ENCODE results near the gene RAPGEF6. TPM values are rescaled to one million over a fixed set of nuclear protein-coding genes. Genes with fewer than 3 reads are reported as not detected.
A peak's percentile ranks its signal among the peaks of the same experiment; 100 is the strongest.

The RAPGEF6 gene
- total and polyA plus RNA-seq, 7 donors, result 1.8 to 30.5 (median 16.1) TPM

DNA sequence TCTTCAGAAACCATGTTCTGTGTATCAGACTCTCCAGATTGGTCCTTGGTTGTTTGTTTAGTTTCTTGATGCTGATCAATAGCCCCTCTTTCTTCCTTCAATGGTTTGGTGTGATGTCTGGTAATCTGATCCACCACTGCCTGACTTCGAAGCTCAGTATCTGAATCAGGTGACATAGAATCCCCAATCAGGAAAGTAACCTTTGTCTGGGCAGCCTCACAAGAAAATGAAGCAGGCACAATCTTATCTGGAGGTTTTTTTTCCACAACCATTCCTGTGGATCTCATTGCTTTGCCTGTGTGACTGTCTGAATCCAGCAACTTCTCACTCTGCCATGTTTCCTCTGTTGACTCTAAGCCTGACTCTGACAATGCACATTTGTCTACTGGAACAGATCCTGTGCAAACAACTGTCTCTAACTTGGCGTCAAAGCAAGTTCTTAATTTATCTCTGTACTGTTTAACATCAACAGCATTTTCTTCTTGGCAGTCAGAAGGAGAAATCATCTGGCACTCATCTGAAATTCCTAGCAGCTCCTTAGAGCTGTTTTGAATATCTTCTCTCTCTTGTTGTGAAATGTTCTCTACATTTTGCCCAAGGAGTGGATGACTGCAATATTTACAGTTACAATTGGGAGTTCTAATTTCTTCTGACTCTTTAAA is 37.1 kb upstream of the RAPGEF6 start:
- Histone ChIP-seq H3K27me3 (no peaks in the 10 kb centered on the region), H3K4me3 (no peak overlapping the region), H3K36me3 (peaks cover 0 to 55% (median 10%) of the 10 kb centered on the region in 4 donors), H3K27ac (peak overlapping the region; percentile 76 to 90 (median 86)), H3K4me1 (peaks cover 0 to 70% (median 54%) of the 10 kb centered on the region in 4 donors), H3K9me3 (no peaks in the 10 kb centered on the region)
- peak; percentile 27 to 86 (median 81) for TF ChIP-seq EP300 (IDR thresholded peaks at IDR 0.05)
- peak; percentile 91 to 98 (median 96) for TF ChIP-seq POLR2AphosphoS5 (IDR thresholded peaks at IDR 0.05)
- TF ChIP-seq POLR2A (IDR thresholded peaks at IDR 0.05), result no peak
- DNase-seq, result no peak
- intact Hi-C loops (cut with DNase I), result loop anchor here (2.0 kb wide), 2 partner anchors 37 to 125 kb away; partner anchors contain the start of genes FNIP1 and RAPGEF6
- 45 to 61% methylated on average over 2 of the region's 2 CpGs for WGBS, 2 donors

- H3K4me1 ChIP-seq, result peaks cover 0 to 66% (median 51%) of the 10 kb centered on the region in 4 donors
- H3K36me3 ChIP-seq, result peaks cover 0 to 48% (median 6%) of the 10 kb centered on the region in 4 donors
These were observed 36.4 kb upstream of the RAPGEF6 start for GRCh38 chr5:131671409-131671808.

DNA sequence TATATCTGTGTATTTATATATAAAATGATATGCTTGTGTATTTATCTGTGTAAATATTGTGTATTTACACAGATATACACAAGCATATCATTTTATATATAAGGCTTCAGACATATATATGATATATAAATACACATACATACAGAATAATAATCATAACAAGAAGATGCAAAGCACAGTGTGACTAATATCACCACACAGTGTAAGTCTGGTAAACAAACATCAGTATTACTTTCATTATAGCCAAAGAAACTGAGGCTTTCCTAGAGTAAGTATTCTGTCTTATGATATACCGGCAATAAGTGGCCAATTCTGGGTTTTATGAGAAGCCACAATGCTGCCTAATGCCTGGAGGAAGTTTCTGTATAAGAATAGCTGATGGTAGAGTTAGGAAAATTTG is 29.9 kb upstream of the RAPGEF6 start:
- Histone ChIP-seq H3K4me1 (peaks cover 0 to 22% (median 8%) of the 10 kb centered on the region in 4 donors), H3K4me3 (no peak overlapping the region), H3K36me3 (peaks cover 0 to 62% (median 4%) of the 10 kb centered on the region in 4 donors), H3K9me3 (peaks cover 0 to 3% (median 0%) of the 10 kb centered on the region in 4 donors), H3K27me3 (no peaks in the 10 kb centered on the region), H3K27ac (no peak overlapping the region)
- TF ChIP-seq EP300 (IDR thresholded peaks at IDR 0.05) (no peak), CTCF (IDR thresholded peaks at IDR 0.05) (no peak), POLR2AphosphoS5 (IDR thresholded peaks at IDR 0.05) (no peak), POLR2A (IDR thresholded peaks at IDR 0.05) (no peak)
- WGBS, 2 donors, result 86 to 97% methylated on average over 1 of the region's 1 CpG
- intact Hi-C loops (cut with DNase I), result no loop called here
- DNase-seq, result no peak

More at GRCh38 chr5:131671409-131671808, 36.4 kb upstream of the RAPGEF6 start:
- TF ChIP-seq POLR2AphosphoS5 (IDR thresholded peaks at IDR 0.05) (peak in 3 of 4 donors; percentile 11 to 46 (median 24)), EP300 (IDR thresholded peaks at IDR 0.05) (no peak)
- no peak for DNase-seq
- H3K4me3 ChIP-seq, result no peak overlapping the region
- no peaks in the 10 kb centered on the region for H3K27me3 ChIP-seq
- intact Hi-C loops (cut with DNase I), result no loop called here
- peak overlapping the region; percentile 76 to 90 (median 86) for H3K27ac ChIP-seq
- no peaks in the 10 kb centered on the region for H3K9me3 ChIP-seq

GRCh38 chr5:131661933-131662332 is 26.9 kb upstream of the RAPGEF6 start:
- WGBS, 2 donors, result 93 to 98% methylated on average over 1 of the region's 1 CpG
- Histone ChIP-seq H3K4me1 (no peaks in the 10 kb centered on the region), H3K27ac (no peak overlapping the region), H3K9me3 (peaks cover 0 to 3% (median 0%) of the 10 kb centered on the region in 4 donors), H3K4me3 (no peak overlapping the region), H3K36me3 (peaks cover 7 to 52% (median 14%) of the 10 kb centered on the region in 4 donors), H3K27me3 (no peaks in the 10 kb centered on the region)
- TF ChIP-seq EP300 (IDR thresholded peaks at IDR 0.05), result no peak
- TF ChIP-seq CTCF (IDR thresholded peaks at IDR 0.05), result no peak
- no peak for TF ChIP-seq POLR2A (IDR thresholded peaks at IDR 0.05)
- TF ChIP-seq POLR2AphosphoS5 (IDR thresholded peaks at IDR 0.05), result no peak
- no peak for DNase-seq
- intact Hi-C loops (cut with DNase I), result no loop called here

GRCh38 chr5:131659841-131660240 is 24.8 kb upstream of the RAPGEF6 start:
- WGBS, 2 donors, result 99% methylated on average over 9 of the region's 9 CpGs
- TF ChIP-seq EP300 (IDR thresholded peaks at IDR 0.05) (no peak), POLR2A (IDR thresholded peaks at IDR 0.05) (no peak)
- peaks cover 7 to 52% (median 14%) of the 10 kb centered on the region in 4 donors for H3K36me3 ChIP-seq
- peaks cover 0 to 4% (median 0%) of the 10 kb centered on the region in 4 donors for H3K4me1 ChIP-seq
- intact Hi-C loops (cut with DNase I), result no loop called here
- no peak overlapping the region for H3K4me3 ChIP-seq
- DNase-seq, result no peak
- H3K27me3 ChIP-seq, result no peaks in the 10 kb centered on the region
- H3K27ac ChIP-seq, result no peak overlapping the region
- peaks cover 0 to 3% (median 0%) of the 10 kb centered on the region in 4 donors for H3K9me3 ChIP-seq

DNA sequence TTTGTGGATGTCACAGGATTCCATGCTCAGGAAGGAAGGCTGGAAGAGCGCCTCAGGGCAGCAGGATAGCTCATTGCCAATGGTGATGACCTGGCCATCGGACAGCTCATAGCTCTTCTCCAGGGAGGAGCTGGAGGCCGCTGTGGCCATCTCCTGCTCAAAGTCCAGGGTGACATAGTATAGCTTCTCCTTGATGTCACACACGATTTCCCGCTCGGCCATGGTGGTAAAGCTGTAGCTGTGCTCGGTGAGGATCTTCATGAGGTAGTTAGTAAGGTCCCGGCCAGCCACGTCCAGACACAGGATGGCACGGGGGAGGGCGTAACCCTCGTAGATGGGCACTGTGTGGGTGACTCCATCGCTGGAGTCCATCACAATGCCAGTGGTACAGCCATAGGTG is 24.3 kb upstream of the RAPGEF6 start:
- Histone ChIP-seq H3K27me3 (no peaks in the 10 kb centered on the region), H3K9me3 (peaks cover 0 to 3% (median 0%) of the 10 kb centered on the region in 4 donors), H3K4me3 (no peak overlapping the region), H3K36me3 (peaks cover 7 to 51% (median 14%) of the 10 kb centered on the region in 4 donors), H3K27ac (no peak overlapping the region), H3K4me1 (peaks cover 0 to 4% (median 0%) of the 10 kb centered on the region in 4 donors)
- intact Hi-C loops (cut with DNase I), result no loop called here
- TF ChIP-seq EP300 (IDR thresholded peaks at IDR 0.05) (no peak), POLR2A (IDR thresholded peaks at IDR 0.05) (no peak), CTCF (IDR thresholded peaks at IDR 0.05) (no peak), POLR2AphosphoS5 (IDR thresholded peaks at IDR 0.05) (no peak)
- no peak for DNase-seq
- 98 to 99% methylated on average over 13 of the region's 13 CpGs for WGBS, 2 donors
